GM18520 (cell line): ENCODE data around the gene E2F2.

ENCODE experiments used
- ATAC-seq: cut with Tn5 transposase; IDR thresholded peaks from one replicate; pipeline ENCODE4 v1.9.1; 2021; ENCODE audit not compliant: unreplicated experiment

Gene E2F2

DNA sequence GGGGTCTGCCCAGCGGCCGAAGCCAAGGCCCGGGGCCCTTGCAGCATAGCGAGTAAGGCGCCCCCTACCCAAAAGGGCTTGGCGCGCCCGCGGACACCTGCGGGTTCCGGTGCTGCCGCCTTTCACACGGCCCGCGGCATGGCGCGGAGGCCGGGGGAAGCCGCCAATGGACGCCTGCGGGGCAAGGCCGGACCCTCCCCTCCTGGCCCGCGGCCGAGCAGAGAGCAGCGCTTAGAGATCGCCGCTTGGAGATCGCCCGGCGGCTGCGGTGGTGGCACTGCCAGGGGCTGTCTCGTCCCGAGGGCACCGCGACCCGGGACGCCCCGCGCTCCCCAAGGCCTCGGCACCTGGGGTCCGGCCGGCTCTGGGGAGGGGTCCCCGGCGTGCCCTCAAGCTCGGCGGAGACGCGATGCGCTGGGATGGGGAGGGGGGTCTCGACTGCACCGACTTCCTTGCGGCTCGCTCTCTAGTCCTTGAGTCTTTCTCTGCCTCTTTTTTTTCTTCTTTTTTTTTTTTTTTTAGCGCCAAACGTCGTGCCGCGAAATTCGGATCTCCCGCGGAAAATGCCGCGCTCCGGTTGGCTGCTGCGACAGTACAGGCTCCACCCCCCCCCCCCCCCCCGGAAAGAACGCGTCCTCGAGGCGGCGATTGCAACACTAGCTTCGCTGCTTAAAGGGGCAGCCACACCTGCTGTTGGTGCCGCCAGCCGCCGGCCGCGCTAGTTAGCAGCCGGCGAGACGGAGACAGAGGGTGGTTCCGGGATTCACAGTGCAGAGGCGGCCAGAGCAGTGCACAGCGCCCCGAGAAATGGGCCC, at the start of gene E2F2:
E2F2 (minus strand) TSS at position 487 of the 815 bp plus-strand sequence; CDS start at position 47, 440 bp downstream.
- ATAC-seq, result peak; percentile 57

- no peak for ATAC-seq
Measured at GRCh38 chr1:23578997-23579363, 47.9 kb upstream of the E2F2 start.

GRCh38 chr1:23578311-23578996, 47.4 kb upstream of the E2F2 start:
- no peak for ATAC-seq

DNA sequence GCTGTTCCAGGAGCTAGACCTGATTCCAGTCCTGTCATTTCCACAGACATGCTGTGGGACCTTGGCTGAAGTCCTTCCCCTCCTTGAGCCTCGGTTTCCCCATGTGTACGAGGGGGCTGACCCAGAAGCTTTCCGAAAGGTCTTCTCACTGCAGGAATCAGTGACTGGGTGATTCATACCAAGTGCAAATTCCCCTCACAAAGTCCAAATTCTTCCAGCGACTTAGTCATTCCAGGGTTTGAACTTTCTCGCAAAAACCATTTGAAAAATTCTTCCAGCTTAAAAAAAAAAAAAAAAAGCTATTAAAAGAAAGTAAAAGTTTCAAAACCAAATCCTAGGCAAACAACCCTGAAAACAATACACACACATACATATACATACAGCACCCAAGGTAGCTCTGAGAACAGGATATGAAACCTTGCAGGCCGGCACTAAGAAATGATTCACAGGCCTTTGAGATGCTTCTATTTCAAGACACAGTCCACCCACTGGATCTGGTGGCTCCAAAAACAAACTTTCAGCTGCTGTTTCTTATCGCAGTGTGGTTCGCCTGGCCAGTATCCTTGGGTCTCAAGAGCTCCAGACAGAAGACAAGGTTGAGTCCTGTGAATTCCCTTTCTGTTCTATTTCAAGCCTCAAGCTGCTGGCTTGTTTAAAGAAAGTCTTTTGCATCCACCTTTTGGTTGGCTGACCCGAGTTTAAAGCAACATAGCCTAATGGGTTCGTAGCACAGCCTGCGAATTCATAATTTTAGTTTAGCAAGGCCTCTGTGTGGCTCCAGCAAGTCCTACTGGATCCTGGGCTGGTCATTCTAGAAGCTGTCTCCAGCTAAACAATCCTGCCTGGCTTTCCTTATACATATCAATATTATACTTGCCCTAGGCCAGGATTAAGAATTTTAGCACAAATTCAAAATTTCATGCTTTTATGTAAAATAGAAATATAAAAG, 46.3 kb upstream of the E2F2 start:
- ATAC-seq, result peak; percentile 86

- ATAC-seq, result no peak
Measured at GRCh38 chr1:23576338-23577055, 45.5 kb upstream of the E2F2 start.

DNA sequence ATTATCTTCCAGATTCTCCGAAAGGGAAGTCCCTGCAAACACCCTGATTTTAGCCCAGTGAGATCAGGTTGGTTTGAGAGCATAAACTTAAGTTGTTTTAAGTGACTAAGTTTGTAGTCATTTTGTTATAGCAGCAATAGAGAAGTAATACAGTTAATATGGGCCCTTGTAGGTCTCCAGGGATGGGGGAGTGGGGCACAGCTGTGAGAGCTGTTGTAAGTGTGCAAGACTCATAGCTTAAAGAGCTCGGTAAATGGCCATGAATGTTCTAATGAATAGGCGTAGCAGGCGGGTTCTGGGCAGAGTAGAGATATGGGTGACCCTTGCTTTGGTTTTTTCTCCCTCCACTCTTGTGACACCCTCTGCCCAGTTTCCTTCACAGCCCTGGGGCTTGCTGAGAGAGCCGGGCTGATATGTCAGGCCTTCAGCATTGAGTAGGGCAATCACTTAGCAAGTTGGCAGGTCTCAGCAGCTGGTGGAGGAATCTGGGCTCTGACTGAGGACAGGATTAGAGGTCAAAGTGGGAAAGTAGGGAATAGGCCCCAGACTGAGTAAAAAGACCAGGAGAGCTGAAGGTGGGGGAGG, 44.3 kb upstream of the E2F2 start:
- ATAC-seq, result no peak

DNA sequence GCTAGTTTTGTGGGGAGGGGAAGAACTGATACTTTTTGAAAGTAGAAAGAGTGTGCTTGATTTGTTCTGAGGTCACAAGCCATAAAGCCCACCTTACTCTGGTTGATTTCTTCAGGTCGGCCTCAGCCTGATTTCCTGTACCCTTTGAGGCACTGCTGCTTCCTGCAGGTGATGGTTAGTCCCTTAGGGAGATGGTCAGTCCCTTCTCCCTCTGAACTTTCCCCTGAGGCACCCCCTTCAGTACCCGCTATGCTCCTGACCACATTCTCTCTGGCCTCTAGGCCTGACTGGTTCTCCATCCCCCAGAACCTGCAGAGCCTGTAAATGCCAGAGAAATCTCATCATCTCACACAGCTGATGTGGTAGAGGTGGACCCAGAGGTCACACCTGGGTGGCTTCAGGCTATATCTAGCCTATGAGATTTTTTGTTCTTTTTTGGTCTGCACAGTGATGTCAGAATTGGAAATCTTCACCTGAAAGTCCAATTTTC, 43.3 kb upstream of the E2F2 start:
- ATAC-seq, result no peak

DNA sequence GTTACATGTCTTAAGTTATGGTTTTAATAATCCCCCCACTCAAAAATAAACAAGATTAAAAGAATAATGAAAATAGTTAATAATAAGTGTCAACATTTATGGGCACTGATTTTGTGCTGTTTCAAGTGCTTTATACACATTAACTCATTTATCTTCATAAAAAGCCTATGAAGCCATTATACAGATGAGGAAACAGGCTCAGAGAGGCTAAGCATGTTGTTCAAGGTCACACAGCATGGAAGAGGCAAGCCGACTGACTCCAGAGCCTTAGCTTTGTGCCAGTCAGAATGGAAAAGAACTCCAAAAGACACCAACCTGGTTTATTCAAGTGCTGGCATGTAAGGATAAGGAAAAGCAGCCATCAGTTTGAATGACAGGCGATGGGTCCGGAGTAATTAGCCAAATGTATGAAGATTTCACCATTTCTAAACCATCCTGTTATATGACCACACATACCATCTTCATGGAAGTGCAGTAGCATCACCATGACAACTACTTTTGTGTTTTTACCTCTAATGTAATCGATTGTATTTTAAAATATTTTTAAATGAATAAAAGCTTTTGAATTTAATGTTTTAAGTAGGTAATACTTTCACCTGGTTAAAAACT, 42.6 kb upstream of the E2F2 start:
- no peak for ATAC-seq

GRCh38 chr1:23571465-23571864, 40.4 kb upstream of the E2F2 start:
- no peak for ATAC-seq

DNA sequence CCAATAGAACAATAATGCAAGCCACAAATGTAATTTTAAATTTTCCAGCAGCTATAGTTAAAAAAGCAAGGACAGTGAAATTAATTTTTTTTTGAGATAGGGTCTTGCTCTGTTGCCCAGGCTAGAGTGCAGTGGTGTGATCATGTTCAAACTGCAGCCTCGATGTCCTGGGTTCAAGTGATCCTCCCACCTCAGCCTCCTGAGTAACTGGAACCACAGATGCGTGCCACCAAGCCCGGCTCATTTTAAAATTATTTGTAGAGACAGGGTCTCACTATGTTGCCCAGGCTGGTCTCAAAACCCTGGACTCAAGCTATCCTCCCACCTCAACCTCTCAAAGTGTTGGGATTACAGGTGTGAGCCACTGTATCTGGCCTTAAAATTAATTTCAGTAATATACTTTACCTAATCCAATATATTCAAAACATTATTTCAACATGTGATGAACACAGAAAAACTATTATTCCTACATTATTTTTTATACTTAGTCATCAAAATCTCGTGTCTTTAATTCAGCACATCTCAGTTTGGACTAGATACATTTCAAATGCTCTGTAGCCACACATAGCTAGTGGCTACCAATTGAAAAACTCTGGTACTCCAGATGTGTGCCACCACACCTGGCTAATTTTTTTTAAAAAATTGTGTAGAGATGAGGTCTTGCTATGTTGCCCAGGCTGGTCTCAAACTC, 39.1 kb upstream of the E2F2 start:
- no peak for ATAC-seq

DNA sequence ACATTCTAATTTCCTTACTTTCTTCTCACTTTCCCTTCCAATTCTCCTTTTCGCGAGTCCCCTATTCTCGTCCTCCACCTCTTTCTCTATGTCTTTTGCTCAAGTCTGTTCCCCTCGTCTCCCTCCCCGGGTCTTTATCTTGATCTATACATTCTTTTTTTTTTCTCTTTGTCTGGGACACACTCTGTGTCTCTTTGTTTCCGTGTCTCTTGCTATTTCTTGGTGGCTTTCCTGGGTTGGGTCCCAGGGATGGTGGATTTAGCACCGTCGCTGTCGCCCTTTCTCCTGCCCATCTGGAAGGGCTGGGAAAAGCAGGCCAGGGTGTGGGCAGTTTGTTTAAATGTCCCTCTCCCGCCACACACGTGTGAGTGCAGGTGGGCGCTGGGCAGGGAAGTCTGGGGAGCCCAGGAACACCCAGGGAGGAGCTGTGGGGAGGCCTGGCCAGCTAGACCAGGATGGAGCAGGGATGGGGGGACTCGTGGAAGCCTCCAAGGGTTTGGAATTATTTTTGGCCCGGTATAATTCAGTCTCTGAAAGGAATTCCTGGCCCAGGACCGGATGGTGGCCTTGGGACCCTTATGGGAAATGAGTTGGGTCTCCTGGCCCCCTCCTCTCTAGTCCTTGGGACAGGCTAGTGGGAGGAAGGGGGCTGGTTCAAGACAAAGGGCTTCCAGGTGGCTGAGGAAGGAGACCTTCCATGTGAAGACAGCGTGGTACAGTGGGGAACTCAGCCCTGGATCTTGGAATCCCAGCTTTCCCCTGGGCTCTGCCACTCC, 37.8 kb upstream of the E2F2 start:
- no peak for ATAC-seq

GRCh38 chr1:23567996-23568607, 37.1 kb upstream of the E2F2 start:
- no peak for ATAC-seq

GRCh38 chr1:23567629-23567995, 36.6 kb upstream of the E2F2 start:
- no peak for ATAC-seq

GRCh38 chr1:23566304-23566703, 35.3 kb upstream of the E2F2 start:
- ATAC-seq, result no peak

DNA sequence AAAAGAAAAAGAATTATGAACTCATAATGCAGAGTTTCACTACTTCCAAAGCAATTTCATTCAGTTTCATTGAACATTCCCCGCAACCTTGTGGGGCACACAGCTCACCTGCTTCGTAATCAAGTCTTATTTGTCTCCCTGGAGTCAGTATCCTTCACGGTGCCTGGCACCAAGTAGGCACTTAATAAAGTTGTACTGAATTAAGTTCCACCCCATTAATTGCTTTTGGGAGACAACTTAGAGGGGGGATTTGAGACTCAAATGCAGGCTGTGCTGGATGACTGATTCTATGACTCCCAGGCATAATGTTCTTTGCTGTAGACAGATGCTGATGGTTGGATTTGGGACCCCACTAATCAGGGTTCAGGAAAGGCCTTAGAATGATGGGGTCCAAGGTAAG, 34.7 kb upstream of the E2F2 start:
- ATAC-seq, result no peak

DNA sequence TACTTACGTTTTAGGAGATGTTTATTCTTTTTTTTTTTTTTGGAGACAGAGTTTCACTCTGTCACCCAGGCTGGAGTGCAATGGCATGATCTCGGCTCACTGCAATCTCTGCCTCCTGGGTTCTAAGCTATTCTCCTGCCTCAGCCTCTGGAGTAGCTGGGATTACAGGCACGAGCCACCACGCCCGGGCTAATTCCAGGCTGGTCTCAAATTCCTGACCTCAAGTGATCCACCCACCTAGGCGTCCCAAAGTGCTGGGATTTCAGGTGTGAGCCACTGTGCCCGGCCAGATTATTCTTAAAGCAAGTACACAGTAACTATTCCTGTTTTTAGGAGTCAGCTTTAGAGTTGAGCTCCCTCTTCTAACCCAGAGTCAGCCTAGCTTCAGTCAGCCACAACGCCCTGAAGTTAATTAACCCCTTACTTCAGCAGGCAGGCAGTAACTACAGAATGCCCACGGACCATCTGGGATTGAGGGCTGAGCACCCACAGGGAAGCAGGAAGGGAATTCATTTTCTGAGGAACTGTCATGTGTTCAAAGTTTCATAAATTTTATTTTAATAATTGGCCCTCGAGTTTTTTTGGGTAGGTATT, 33.6 kb upstream of the E2F2 start:
- no peak for ATAC-seq

DNA sequence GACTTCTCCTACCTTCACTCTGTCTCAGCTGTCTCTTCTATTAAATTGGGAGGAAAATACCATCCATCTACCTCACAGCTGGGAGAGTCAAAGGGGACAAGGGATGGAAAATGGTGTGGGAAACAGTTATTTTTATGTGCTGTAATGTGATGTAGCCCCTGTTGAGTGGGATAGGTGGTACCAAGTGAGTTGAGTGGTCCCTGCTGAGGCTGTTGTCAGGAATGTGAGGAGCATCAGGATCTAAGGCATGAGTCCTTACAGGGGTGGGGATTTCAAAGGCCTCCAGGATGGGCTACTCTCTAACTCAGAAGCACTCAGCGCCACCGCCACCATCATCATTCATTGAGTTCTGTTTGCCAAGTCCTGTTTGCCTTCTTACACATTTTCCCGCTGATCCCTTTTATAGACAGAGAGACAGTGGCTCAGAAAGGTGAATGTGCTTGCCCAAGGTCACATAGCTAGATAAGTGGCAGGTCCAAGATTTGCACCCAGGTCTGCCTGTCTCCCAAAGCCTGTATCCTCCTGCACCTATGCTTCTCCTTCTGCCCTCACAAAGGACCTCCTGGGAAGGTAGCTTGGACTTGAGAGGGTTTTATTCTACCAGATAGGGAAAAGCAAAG, 32.8 kb upstream of the E2F2 start:
- ATAC-seq, result no peak
